Activated CD8-positive, alpha-beta memory T cell treated with anti-CD3 and anti-CD28 coated beads, Interleukin-2, amount 10 ng/mL, durations not matched to agents 7 days and 5 days (primary cell): ENCODE data around the gene PCDH9. TPM values are rescaled to one million over a fixed set of nuclear protein-coding genes. Genes with fewer than 3 reads are reported as not detected.

ENCODE experiments used
- ATAC-seq: fragments of 150-1000 bp; cut with Tn5 transposase; one replicate; pipeline ENCODE4 v1.10.0; 2021; ENCODE audit warnings: moderate library complexity
- CTCF ChIA-PET: fragments of 350-600 bp; sonication (Branson Sonifier 250); formaldehyde crosslinking; loops from one replicate; lab custom pipeline; 2021; ENCODE audit warnings: antibody characterized with exemption; lab: Charles Lee
- DNase-seq: peaks from one replicate; pipeline ENCODE4 v3.0.0-alpha.2; 2020
- H3K27ac Mint-ChIP-seq: one replicate; pipeline ENCODE4 v1.8.0; 2021; ENCODE audit warnings: mild to moderate bottlenecking, mixed read lengths
- H3K27me3 Mint-ChIP-seq: one replicate; pipeline ENCODE4 v1.8.0; 2021; ENCODE audit warnings: mixed read lengths
- H3K36me3 Mint-ChIP-seq: one replicate; pipeline ENCODE4 v1.8.0; 2021; ENCODE audit warnings: mild to moderate bottlenecking, mixed read lengths
- H3K4me1 Mint-ChIP-seq: one replicate; pipeline ENCODE4 v1.8.0; 2021; ENCODE audit warnings: mixed read lengths
- H3K4me3 Mint-ChIP-seq: one replicate; pipeline ENCODE4 v1.8.0; 2021; ENCODE audit warnings: mild to moderate bottlenecking, moderate library complexity, mixed read lengths
- H3K9me3 Mint-ChIP-seq: one replicate; pipeline ENCODE4 v1.8.0; 2022; ENCODE audit warnings: low read depth, mixed read lengths
- total RNA-seq, 2 experiments: library from RNA; stranded (reverse); gene quantifications; one replicate each; pipeline ENCODE4 v1.2.3, GENCODE V29; 2021

Gene PCDH9
- total RNA-seq, 2 experiments from 2014 or later = 0.14 to 0.15 TPM

DNA sequence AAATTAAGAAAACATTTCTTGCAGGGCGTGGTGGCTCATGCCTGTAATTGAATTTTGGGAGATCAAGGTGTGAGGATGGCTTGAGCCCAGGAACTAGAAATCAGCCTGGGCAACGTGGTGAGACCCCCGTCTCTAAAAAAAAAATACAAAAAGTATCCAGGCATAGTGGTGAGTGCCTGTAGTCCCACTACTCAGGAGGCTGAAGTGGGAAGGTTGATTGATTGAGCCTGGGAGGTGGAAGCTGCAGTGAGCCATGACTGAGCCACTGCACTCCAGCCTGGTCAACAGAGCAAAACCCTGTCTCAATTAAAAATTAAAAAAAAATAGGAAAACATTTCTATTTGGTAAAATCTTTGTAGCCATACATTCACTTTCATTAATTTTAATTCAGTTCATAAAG, 526.5 kb downstream of the PCDH9 start:
- no peak for ATAC-seq
- H3K4me1 Mint-ChIP-seq = no peaks in the 10 kb centered on the region

DNA sequence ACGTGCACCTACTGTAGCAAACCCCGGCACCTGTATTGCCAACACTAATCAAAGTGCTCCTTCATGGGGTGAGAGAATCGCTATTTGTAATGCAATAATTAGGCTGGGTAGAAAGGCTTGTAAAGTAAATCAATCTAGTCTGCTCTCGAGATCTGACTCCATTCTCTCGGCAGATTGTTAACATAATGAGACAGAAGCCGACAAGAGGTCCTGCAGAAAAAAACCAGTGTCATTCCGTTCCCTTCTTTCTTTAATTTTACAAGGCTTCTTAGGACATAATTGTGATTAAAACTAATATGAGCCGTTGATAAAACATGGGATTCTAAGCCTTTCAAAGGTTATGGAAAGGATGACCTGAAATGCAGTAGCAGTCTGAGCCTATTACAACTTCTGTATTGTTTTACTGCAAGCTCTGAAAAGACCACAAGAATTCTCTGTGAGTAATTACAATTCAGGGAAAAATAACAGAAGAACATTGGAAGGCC, 530.0 kb downstream of the PCDH9 start:
- Mint-ChIP-seq H3K27me3 (no peaks in the 10 kb centered on the region), H3K4me1 (no peaks in the 10 kb centered on the region), H3K27ac (no peak overlapping the region), H3K4me3 (no peak overlapping the region), H3K9me3 (peaks cover 2% of the 10 kb centered on the region), H3K36me3 (no peaks in the 10 kb centered on the region)
- DNase-seq (no peak), ATAC-seq (no peak)
- CTCF ChIA-PET = no interaction called here

More for the DNA sequence above, 526.5 kb downstream of the PCDH9 start:
- Mint-ChIP-seq H3K4me3 (no peak overlapping the region), H3K27ac (no peak overlapping the region), H3K27me3 (no peaks in the 10 kb centered on the region), H3K9me3 (peaks cover 2% of the 10 kb centered on the region), H3K36me3 (no peaks in the 10 kb centered on the region)
- CTCF ChIA-PET = no interaction called here
- DNase-seq = no peak

- Mint-ChIP-seq H3K27me3 (no peaks in the 10 kb centered on the region), H3K4me3 (no peak overlapping the region), H3K4me1 (no peaks in the 10 kb centered on the region), H3K9me3 (no peaks in the 10 kb centered on the region), H3K36me3 (no peaks in the 10 kb centered on the region), H3K27ac (no peak overlapping the region)
- CTCF ChIA-PET = no interaction called here
- ATAC-seq (no peak), DNase-seq (no peak)
Observed at GRCh38 chr13:66693656-66694055, 536.5 kb downstream of the PCDH9 start.

DNA sequence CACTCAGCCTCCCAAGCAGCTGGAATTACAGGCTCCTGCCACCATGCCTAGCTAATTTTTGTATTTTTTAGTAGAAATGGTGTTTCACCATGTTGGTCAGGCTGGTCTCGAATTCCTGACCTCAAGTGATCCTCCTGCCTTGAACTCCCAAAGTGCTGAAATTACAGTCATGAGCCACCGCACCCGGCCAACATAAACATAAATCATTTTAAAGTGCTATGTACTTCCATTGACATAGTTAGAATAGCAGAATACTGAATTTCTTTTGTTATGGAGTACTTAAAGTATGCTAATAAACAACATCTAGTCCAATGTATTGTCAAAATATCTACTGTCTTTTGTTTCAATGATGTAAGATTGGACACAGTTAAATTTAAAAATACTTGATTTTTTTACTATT, 539.0 kb downstream of the PCDH9 start:
- no peaks in the 10 kb centered on the region for H3K36me3 Mint-ChIP-seq
- H3K27me3 Mint-ChIP-seq = no peaks in the 10 kb centered on the region
- DNase-seq (no peak), ATAC-seq (no peak)
- H3K4me1 Mint-ChIP-seq = no peaks in the 10 kb centered on the region
- H3K27ac Mint-ChIP-seq = no peak overlapping the region
- no peak overlapping the region for H3K4me3 Mint-ChIP-seq
- CTCF ChIA-PET = no interaction called here
- H3K9me3 Mint-ChIP-seq = peaks cover 6% of the 10 kb centered on the region

- Mint-ChIP-seq H3K4me1 (no peaks in the 10 kb centered on the region), H3K4me3 (no peak overlapping the region), H3K36me3 (no peaks in the 10 kb centered on the region), H3K27me3 (no peaks in the 10 kb centered on the region), H3K27ac (no peak overlapping the region), H3K9me3 (peaks cover 11% of the 10 kb centered on the region)
- CTCF ChIA-PET = no interaction called here
- DNase-seq (no peak), ATAC-seq (no peak)
Observed at GRCh38 chr13:66689628-66690027, 540.5 kb downstream of the PCDH9 start.

- no peaks in the 10 kb centered on the region for H3K36me3 Mint-ChIP-seq
Observed at GRCh38 chr13:66689037-66689619, 541.0 kb downstream of the PCDH9 start.

GRCh38 chr13:66681403-66681802, 548.7 kb downstream of the PCDH9 start:
- CTCF ChIA-PET = no interaction called here
- no peak for DNase-seq
- ATAC-seq = no peak
- Mint-ChIP-seq H3K4me1 (no peaks in the 10 kb centered on the region), H3K36me3 (no peaks in the 10 kb centered on the region), H3K27me3 (no peaks in the 10 kb centered on the region), H3K9me3 (peaks cover 6% of the 10 kb centered on the region), H3K4me3 (no peak overlapping the region), H3K27ac (no peak overlapping the region)

More at GRCh38 chr13:66689037-66689619, 541.0 kb downstream of the PCDH9 start:
- Mint-ChIP-seq H3K4me3 (no peak overlapping the region), H3K9me3 (peaks cover 12% of the 10 kb centered on the region), H3K4me1 (no peaks in the 10 kb centered on the region), H3K27me3 (no peaks in the 10 kb centered on the region), H3K27ac (no peak overlapping the region)
- DNase-seq = no peak
- CTCF ChIA-PET = no interaction called here
- ATAC-seq = no peak

DNA sequence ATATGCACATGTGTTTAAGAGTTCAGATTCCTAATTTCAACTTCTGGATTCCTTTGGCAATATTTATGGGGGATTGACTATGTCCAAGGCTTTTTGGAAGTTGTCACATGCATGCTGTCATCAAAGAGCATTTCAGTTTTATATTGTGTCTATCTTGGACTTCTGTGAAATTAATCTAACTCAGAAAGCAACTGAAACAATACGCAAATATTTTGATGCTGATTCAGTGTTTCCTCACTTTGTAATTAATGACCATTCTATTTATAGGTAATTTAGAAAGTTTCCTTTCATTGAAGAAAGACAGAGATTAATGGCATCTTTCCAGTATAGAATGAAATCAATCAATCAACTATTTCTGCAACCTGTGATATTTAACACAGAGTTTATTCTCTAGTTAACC, 550.1 kb downstream of the PCDH9 start:
- no peaks in the 10 kb centered on the region for H3K36me3 Mint-ChIP-seq
- no peak overlapping the region for H3K27ac Mint-ChIP-seq
- CTCF ChIA-PET = no interaction called here
- H3K4me1 Mint-ChIP-seq = no peaks in the 10 kb centered on the region
- H3K4me3 Mint-ChIP-seq = no peak overlapping the region
- ATAC-seq (no peak), DNase-seq (no peak)
- H3K27me3 Mint-ChIP-seq = no peaks in the 10 kb centered on the region
- peaks cover 3% of the 10 kb centered on the region for H3K9me3 Mint-ChIP-seq

GRCh38 chr13:66675620-66676019, 554.5 kb downstream of the PCDH9 start:
- CTCF ChIA-PET = no interaction called here
- no peaks in the 10 kb centered on the region for H3K36me3 Mint-ChIP-seq
- H3K4me3 Mint-ChIP-seq = no peak overlapping the region
- no peaks in the 10 kb centered on the region for H3K4me1 Mint-ChIP-seq
- ATAC-seq = no peak
- H3K27ac Mint-ChIP-seq = no peak overlapping the region
- no peaks in the 10 kb centered on the region for H3K27me3 Mint-ChIP-seq
- peaks cover 7% of the 10 kb centered on the region for H3K9me3 Mint-ChIP-seq
- DNase-seq = no peak

DNA sequence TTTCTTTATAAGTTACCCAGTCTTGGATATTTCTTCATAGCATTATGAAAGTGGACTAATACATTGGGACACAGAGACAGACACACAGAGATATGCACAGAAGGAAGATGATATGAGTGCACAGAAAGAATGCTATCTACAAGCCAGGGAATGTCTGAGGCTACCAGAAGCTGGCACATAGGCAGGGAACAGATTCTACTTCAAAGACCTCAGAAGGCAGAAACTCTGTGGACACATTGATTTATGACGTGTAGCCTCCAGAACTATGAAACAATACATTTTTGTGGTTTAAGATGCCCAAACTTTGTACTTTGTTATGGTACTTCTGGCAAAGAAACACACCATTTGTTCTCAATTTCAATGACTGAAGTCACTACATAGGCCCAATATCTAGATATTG, 556.7 kb downstream of the PCDH9 start:
- no peaks in the 10 kb centered on the region for H3K4me1 Mint-ChIP-seq
- DNase-seq (no peak), ATAC-seq (no peak)
- CTCF ChIA-PET = no interaction called here
- H3K4me3 Mint-ChIP-seq = no peak overlapping the region
- no peaks in the 10 kb centered on the region for H3K27me3 Mint-ChIP-seq
- H3K9me3 Mint-ChIP-seq = peaks cover 10% of the 10 kb centered on the region
- no peak overlapping the region for H3K27ac Mint-ChIP-seq
- H3K36me3 Mint-ChIP-seq = no peaks in the 10 kb centered on the region

- DNase-seq (no peak), ATAC-seq (no peak)
- H3K27me3 Mint-ChIP-seq = no peaks in the 10 kb centered on the region
- no peak overlapping the region for H3K27ac Mint-ChIP-seq
- H3K4me1 Mint-ChIP-seq = no peaks in the 10 kb centered on the region
- peaks cover 11% of the 10 kb centered on the region for H3K9me3 Mint-ChIP-seq
- CTCF ChIA-PET = no interaction called here
- no peaks in the 10 kb centered on the region for H3K36me3 Mint-ChIP-seq
- no peak overlapping the region for H3K4me3 Mint-ChIP-seq
Observed at GRCh38 chr13:66665991-66666390, 564.1 kb downstream of the PCDH9 start.

GRCh38 chr13:66663711-66664110, 566.4 kb downstream of the PCDH9 start:
- no peak for DNase-seq
- no peak for ATAC-seq
- Mint-ChIP-seq H3K36me3 (no peaks in the 10 kb centered on the region), H3K9me3 (peaks cover 7% of the 10 kb centered on the region), H3K27me3 (no peaks in the 10 kb centered on the region), H3K27ac (no peak overlapping the region), H3K4me3 (no peak overlapping the region), H3K4me1 (no peaks in the 10 kb centered on the region)
- CTCF ChIA-PET = no interaction called here

DNA sequence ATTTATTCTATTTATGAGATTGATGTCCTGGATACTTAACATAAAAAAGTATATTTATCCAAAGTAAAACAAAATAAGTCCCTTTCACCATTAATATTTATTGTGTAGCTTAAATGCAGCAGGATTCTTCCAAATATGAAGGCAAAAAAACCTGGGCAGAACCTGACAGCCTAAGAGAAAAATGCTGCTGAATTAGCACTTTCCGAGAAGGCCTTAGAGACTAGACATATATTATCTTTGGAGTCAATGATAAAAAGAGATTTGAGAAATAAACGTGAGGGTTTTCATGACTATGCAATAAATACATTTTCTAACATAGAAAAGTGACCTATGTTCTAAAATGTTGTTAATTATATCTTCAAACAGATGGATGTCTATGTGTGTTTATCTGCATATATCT, 566.9 kb downstream of the PCDH9 start:
- H3K36me3 Mint-ChIP-seq = no peaks in the 10 kb centered on the region
- CTCF ChIA-PET = no interaction called here
- no peak overlapping the region for H3K27ac Mint-ChIP-seq
- no peak overlapping the region for H3K4me3 Mint-ChIP-seq
- no peaks in the 10 kb centered on the region for H3K27me3 Mint-ChIP-seq
- no peak for DNase-seq
- ATAC-seq = no peak
- H3K9me3 Mint-ChIP-seq = peaks cover 7% of the 10 kb centered on the region
- no peaks in the 10 kb centered on the region for H3K4me1 Mint-ChIP-seq

GRCh38 chr13:66661336-66661735, 568.8 kb downstream of the PCDH9 start:
- CTCF ChIA-PET = no interaction called here
- Mint-ChIP-seq H3K4me1 (no peaks in the 10 kb centered on the region), H3K27ac (no peak overlapping the region), H3K36me3 (no peaks in the 10 kb centered on the region), H3K27me3 (no peaks in the 10 kb centered on the region), H3K9me3 (peaks cover 7% of the 10 kb centered on the region), H3K4me3 (no peak overlapping the region)
- ATAC-seq = no peak
- no peak for DNase-seq

- Mint-ChIP-seq H3K9me3 (peaks cover 6% of the 10 kb centered on the region), H3K27ac (no peak overlapping the region), H3K36me3 (no peaks in the 10 kb centered on the region), H3K4me1 (no peaks in the 10 kb centered on the region), H3K4me3 (no peak overlapping the region), H3K27me3 (no peaks in the 10 kb centered on the region)
- DNase-seq (no peak), ATAC-seq (no peak)
- CTCF ChIA-PET = no interaction called here
Observed at GRCh38 chr13:66660468-66660813, 569.7 kb downstream of the PCDH9 start.
